ENCODE results near the gene BORCS5.

BORCS5 gene

DNA sequence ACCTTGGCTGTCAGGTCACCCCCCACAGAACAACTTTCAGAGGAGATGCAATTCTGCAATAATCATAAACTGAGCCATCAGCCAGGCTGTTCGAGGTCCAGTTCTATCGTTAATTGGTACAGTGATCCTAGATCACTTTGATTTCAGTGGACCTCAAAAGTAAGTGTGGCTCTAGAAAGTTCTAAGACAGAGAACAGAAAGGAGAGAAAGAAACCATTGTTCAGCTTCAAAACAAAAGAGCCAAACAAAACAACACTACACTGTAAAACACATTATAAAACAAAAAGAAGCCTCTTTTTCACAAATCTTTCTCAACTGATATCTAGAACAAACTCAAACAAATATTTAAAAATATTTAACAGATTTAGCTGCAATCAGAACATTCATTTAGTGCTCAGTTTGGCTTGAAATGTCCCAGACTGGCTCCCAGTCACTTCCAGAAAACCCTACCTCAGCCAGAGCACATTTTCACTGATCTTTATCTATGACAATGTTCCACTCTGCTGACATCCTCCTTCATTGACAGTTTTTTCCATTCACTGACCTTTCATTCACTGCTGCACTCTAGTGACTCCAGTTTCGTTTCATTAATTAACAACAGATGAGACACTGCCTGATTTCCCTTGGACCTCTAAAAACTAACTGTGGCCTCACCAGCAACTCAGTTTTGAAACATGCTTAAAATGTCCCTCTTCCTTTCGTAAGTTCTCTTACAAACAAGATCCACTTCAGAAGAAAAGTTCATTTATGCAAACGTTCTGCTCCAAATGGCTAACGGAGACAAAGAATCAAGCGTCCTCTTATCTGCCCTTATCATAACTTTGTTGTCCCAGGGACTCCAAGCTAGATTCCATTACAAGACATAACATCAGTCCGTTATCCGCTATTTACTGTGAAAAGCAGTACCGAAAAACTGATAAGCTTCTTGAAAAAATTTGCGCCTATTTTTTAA lies 148.9 kb downstream of the BORCS5 start:
- Histone ChIP-seq H2BK120ac (ENCODE audit: insufficient read depth, low read length, poor library complexity) (no peak overlapping the region), H3K4me3 (ENCODE audit: low read depth, low read length) (no peak overlapping the region), H2BK5ac (ENCODE audit: low read depth, low read length, poor library complexity) (no peak overlapping the region), H3K79me2 (ENCODE audit: control insufficient read depth, insufficient read depth, low read length, poor library complexity) (peaks cover 3% of the 10 kb centered on the region), H3K79me1 (ENCODE audit: low read length) (no peaks in the 10 kb centered on the region), H2AK5ac (ENCODE audit: low read length) (no peak overlapping the region), H3K14ac (ENCODE audit: low read length) (no peak overlapping the region), H2AFZ (ENCODE audit: insufficient read depth, low read length, poor library complexity) (no peak overlapping the region), H3K4me2 (ENCODE audit: low read length) (peak overlapping the region; percentile 13), H4K8ac (ENCODE audit: low read depth, low read length) (no peak overlapping the region), H3K4ac (ENCODE audit: low read depth, low read length) (no peak overlapping the region), H3K9me3 (ENCODE audit: insufficient read depth, low read depth, low read length) (no peaks in the 10 kb centered on the region), H4K91ac (ENCODE audit: low read depth, low read length) (no peak overlapping the region), H3K27ac (ENCODE audit: low read depth, low read length) (peak overlapping the region; percentile 31), H3K23ac (ENCODE audit: low read length) (no peak overlapping the region), H3K18ac (ENCODE audit: low read length) (no peak overlapping the region), H3K36me3 (ENCODE audit: control insufficient read depth in 1 of 2, insufficient read depth in 2 of 2, low read length in 2 of 2) (peaks cover 0 to 2% of the 10 kb centered on the region in 2 experiments), H4K12ac (ENCODE audit: low read depth, low read length) (no peak overlapping the region), H3K9ac (ENCODE audit: low read length) (no peak overlapping the region), H3K4me1 (ENCODE audit: control insufficient read depth in 1 of 2, insufficient read depth in 2 of 2, low read length in 2 of 2) (peaks cover 4 to 11% of the 10 kb centered on the region in 2 experiments), H2BK12ac (ENCODE audit: low read length) (no peak overlapping the region), H3K27me3 (ENCODE audit: insufficient read depth, low read length) (no peaks in the 10 kb centered on the region)
- DNase-seq = peak in 1 of 2 donors; percentile 42
- no CpG with 5 or more reads among the region's 11 CpGs for WGBS (ENCODE audit: extremely low coverage, insufficient coverage, insufficient read length)

DNA sequence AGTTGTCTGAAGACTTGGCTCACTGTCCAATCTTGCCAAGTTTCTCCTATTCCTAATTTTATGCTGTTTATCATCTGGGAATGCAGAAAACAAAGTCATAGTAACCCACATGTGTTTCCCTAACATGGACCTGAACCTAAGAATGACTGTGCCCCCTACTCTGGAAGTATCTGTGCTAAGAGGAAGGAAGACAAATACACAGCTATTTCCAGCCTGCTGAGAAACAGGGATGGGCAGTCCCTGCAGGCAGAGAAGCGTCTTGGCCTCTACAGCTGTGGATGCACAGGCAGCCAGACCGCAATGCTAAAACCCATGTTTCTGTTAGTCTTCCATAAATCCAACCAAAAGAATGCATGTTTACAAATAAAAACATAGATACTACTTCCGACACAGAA lies 149.6 kb downstream of the BORCS5 start:
- Histone ChIP-seq H2BK120ac (ENCODE audit: insufficient read depth, low read length, poor library complexity) (no peak overlapping the region), H4K91ac (ENCODE audit: low read depth, low read length) (no peak overlapping the region), H4K8ac (ENCODE audit: low read depth, low read length) (no peak overlapping the region), H2BK5ac (ENCODE audit: low read depth, low read length, poor library complexity) (no peak overlapping the region), H3K9ac (ENCODE audit: low read length) (no peak overlapping the region), H2AK5ac (ENCODE audit: low read length) (no peak overlapping the region), H3K36me3 (ENCODE audit: control insufficient read depth in 1 of 2, insufficient read depth in 2 of 2, low read length in 2 of 2) (peaks cover 0 to 2% of the 10 kb centered on the region in 2 experiments), H3K14ac (ENCODE audit: low read length) (no peak overlapping the region), H3K79me1 (ENCODE audit: low read length) (no peaks in the 10 kb centered on the region), H2AFZ (ENCODE audit: insufficient read depth, low read length, poor library complexity) (no peak overlapping the region), H3K9me3 (ENCODE audit: insufficient read depth, low read depth, low read length) (no peaks in the 10 kb centered on the region), H3K27ac (ENCODE audit: low read depth, low read length) (no peak overlapping the region), H3K79me2 (ENCODE audit: control insufficient read depth, insufficient read depth, low read length, poor library complexity) (peaks cover 3% of the 10 kb centered on the region), H3K18ac (ENCODE audit: low read length) (no peak overlapping the region), H3K4ac (ENCODE audit: low read depth, low read length) (no peak overlapping the region), H3K4me3 (ENCODE audit: low read depth, low read length) (no peak overlapping the region), H3K4me2 (ENCODE audit: low read length) (no peak overlapping the region), H3K4me1 (ENCODE audit: control insufficient read depth in 1 of 2, insufficient read depth in 2 of 2, low read length in 2 of 2) (peaks cover 4 to 11% of the 10 kb centered on the region in 2 experiments), H3K27me3 (ENCODE audit: insufficient read depth, low read length) (no peaks in the 10 kb centered on the region), H3K23ac (ENCODE audit: low read length) (no peak overlapping the region), H2BK12ac (ENCODE audit: low read length) (no peak overlapping the region), H4K12ac (ENCODE audit: low read depth, low read length) (no peak overlapping the region)
- no peak for DNase-seq
- no CpG with 5 or more reads among the region's 3 CpGs for WGBS (ENCODE audit: extremely low coverage, insufficient coverage, insufficient read length)

DNA sequence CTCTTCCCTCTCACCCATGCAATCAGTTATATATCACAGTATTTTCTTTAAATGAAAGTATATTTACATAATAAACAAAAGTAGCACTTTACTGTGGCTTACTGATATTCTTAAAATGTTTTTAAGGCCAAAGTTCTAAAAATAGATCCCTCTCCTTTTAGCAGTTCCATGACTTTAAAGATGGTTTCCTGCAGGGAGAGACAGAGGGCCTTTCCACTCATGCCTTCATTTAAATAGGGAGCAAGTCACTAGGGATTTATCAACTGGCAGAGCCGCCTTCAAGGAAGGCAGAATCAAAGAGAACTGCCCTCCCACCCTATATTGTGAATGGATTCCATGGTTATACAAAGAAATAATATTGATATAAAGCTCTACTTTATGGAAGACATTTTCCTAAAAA lies 150.2 kb downstream of the BORCS5 start:
- no CpG with 5 or more reads among the region's 1 CpG for WGBS (ENCODE audit: extremely low coverage, insufficient coverage, insufficient read length)
- Histone ChIP-seq H2BK5ac (ENCODE audit: low read depth, low read length, poor library complexity) (no peak overlapping the region), H3K79me1 (ENCODE audit: low read length) (no peaks in the 10 kb centered on the region)

DNA sequence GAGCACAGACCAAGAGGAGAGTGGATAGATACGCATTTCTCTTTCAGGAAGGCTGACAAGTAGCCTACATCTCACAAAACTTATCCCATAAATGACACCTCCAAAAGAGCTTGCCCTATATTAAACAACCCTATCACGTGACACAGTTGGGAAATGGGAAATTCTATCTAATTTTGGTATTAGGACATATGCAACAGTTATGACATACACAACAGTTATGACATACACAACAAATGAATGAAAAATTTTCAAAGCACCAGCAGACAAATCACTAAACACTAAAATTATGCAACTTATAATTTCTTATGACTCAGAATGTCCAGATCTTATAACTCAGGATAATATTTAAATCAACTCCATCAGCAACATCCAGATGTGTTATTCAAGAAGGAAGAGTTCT lies 151.7 kb downstream of the BORCS5 start:
- Histone ChIP-seq H3K79me2 (ENCODE audit: control insufficient read depth, insufficient read depth, low read length, poor library complexity) (peaks cover 2% of the 10 kb centered on the region), H3K14ac (ENCODE audit: low read length) (no peak overlapping the region), H2AK5ac (ENCODE audit: low read length) (no peak overlapping the region), H3K79me1 (ENCODE audit: low read length) (no peaks in the 10 kb centered on the region), H3K4me2 (ENCODE audit: low read length) (no peak overlapping the region), H3K4me1 (ENCODE audit: control insufficient read depth in 1 of 2, insufficient read depth in 2 of 2, low read length in 2 of 2) (peaks cover 4 to 11% of the 10 kb centered on the region in 2 experiments), H3K18ac (ENCODE audit: low read length) (no peak overlapping the region), H3K9ac (ENCODE audit: low read length) (no peak overlapping the region), H3K27ac (ENCODE audit: low read depth, low read length) (no peak overlapping the region), H2BK5ac (ENCODE audit: low read depth, low read length, poor library complexity) (no peak overlapping the region), H3K9me3 (ENCODE audit: insufficient read depth, low read depth, low read length) (no peaks in the 10 kb centered on the region), H2AFZ (ENCODE audit: insufficient read depth, low read length, poor library complexity) (no peak overlapping the region), H3K27me3 (ENCODE audit: insufficient read depth, low read length) (no peaks in the 10 kb centered on the region), H3K23ac (ENCODE audit: low read length) (no peak overlapping the region), H4K12ac (ENCODE audit: low read depth, low read length) (no peak overlapping the region), H3K4me3 (ENCODE audit: low read depth, low read length) (no peak overlapping the region), H2BK12ac (ENCODE audit: low read length) (no peak overlapping the region), H3K4ac (ENCODE audit: low read depth, low read length) (no peak overlapping the region), H2BK120ac (ENCODE audit: insufficient read depth, low read length, poor library complexity) (no peak overlapping the region), H4K91ac (ENCODE audit: low read depth, low read length) (no peak overlapping the region), H4K8ac (ENCODE audit: low read depth, low read length) (no peak overlapping the region), H3K36me3 (ENCODE audit: control insufficient read depth in 1 of 2, insufficient read depth in 2 of 2, low read length in 2 of 2) (peaks cover 0 to 2% of the 10 kb centered on the region in 2 experiments)
- no CpG with 5 or more reads among the region's 2 CpGs for WGBS (ENCODE audit: extremely low coverage, insufficient coverage, insufficient read length)
- peak in 1 of 2 donors; percentile 30 for DNase-seq

More for the DNA sequence above, 150.2 kb downstream of the BORCS5 start:
- peaks cover 2% of the 10 kb centered on the region in 2 experiments for H3K36me3 ChIP-seq (ENCODE audit: control insufficient read depth in 1 of 2, insufficient read depth in 2 of 2, low read length in 2 of 2)
- H3K23ac ChIP-seq (ENCODE audit: low read length) = no peak overlapping the region
- no peak overlapping the region for H2AFZ ChIP-seq (ENCODE audit: insufficient read depth, low read length, poor library complexity)
- H4K91ac ChIP-seq (ENCODE audit: low read depth, low read length) = no peak overlapping the region
- H2BK12ac ChIP-seq (ENCODE audit: low read length) = no peak overlapping the region
- H3K79me2 ChIP-seq (ENCODE audit: control insufficient read depth, insufficient read depth, low read length, poor library complexity) = peaks cover 3% of the 10 kb centered on the region
- H4K12ac ChIP-seq (ENCODE audit: low read depth, low read length) = no peak overlapping the region
- H3K14ac ChIP-seq (ENCODE audit: low read length) = no peak overlapping the region
- H3K4me3 ChIP-seq (ENCODE audit: low read depth, low read length) = no peak overlapping the region
- H3K9me3 ChIP-seq (ENCODE audit: insufficient read depth, low read depth, low read length) = no peaks in the 10 kb centered on the region
- no peak overlapping the region for H3K9ac ChIP-seq (ENCODE audit: low read length)
- H3K27me3 ChIP-seq (ENCODE audit: insufficient read depth, low read length) = no peaks in the 10 kb centered on the region
- no peak overlapping the region for H3K4ac ChIP-seq (ENCODE audit: low read depth, low read length)
- no peak overlapping the region for H2AK5ac ChIP-seq (ENCODE audit: low read length)
- H4K8ac ChIP-seq (ENCODE audit: low read depth, low read length) = no peak overlapping the region
- H3K27ac ChIP-seq (ENCODE audit: low read depth, low read length) = no peak overlapping the region
- H3K18ac ChIP-seq (ENCODE audit: low read length) = no peak overlapping the region
- H3K4me2 ChIP-seq (ENCODE audit: low read length) = no peak overlapping the region
- H2BK120ac ChIP-seq (ENCODE audit: insufficient read depth, low read length, poor library complexity) = no peak overlapping the region
- DNase-seq = no peak
- peaks cover 4 to 11% of the 10 kb centered on the region in 2 experiments for H3K4me1 ChIP-seq (ENCODE audit: control insufficient read depth in 1 of 2, insufficient read depth in 2 of 2, low read length in 2 of 2)

All from trophoblast cell (in vitro differentiated cells and primary cell).